Smooth muscle cell (in vitro differentiated cells): ENCODE results near the gene S1PR3. TPM values are rescaled to one million over a fixed set of nuclear protein-coding genes. Genes with fewer than 3 reads are reported as not detected.

Experiments
- DNase-seq: peaks from one replicate; lab custom pipeline; 2025; ENCODE audit not compliant: unreplicated experiment; lab: John Stamatoyannopoulos, UW
- H2AFZ ChIP-seq: fragments of 200-600 bp; sonication (generic); 2 replicates; pipeline ENCODE4 v1.6.0; 2016; ENCODE audit warnings: antibody characterized with exemption, low read depth, mild to moderate bottlenecking
- H3F3A ChIP-seq: fragments of 200-600 bp; sonication (generic); 2 replicates; pipeline ENCODE4 v1.6.0; 2017; ENCODE audit warnings: antibody characterized with exemption, low read depth
- H3K27ac ChIP-seq: fragments of 200-600 bp; sonication (generic); 2 replicates; pipeline ENCODE4 v1.5.1; 2016; ENCODE audit warnings: low read depth, mild to moderate bottlenecking
- H3K27me3 ChIP-seq: fragments of 200-600 bp; sonication (generic); 2 replicates; pipeline ENCODE4 v1.6.1; 2016; ENCODE audit warnings: low read depth, mild to moderate bottlenecking
- H3K36me3 ChIP-seq: fragments of 200-600 bp; sonication (generic); 2 replicates; pipeline ENCODE4 v1.5.1; 2016; ENCODE audit warnings: low read depth
- H3K4me1 ChIP-seq: fragments of 200-600 bp; sonication (generic); 2 replicates; pipeline ENCODE4 v1.5.1; 2016; ENCODE audit warnings: low read depth
- H3K4me2 ChIP-seq: fragments of 200-600 bp; sonication (generic); 2 replicates; pipeline ENCODE4 v1.6.0; 2016; ENCODE audit warnings: mild to moderate bottlenecking
- H3K4me3 ChIP-seq: fragments of 200-600 bp; sonication (generic); 2 replicates; pipeline ENCODE4 v1.5.1; 2016; ENCODE audit warnings: mild to moderate bottlenecking
- H3K79me2 ChIP-seq: fragments of 200-600 bp; sonication (generic); 2 replicates; pipeline ENCODE4 v1.6.0; 2016; ENCODE audit warnings: low read depth, mild to moderate bottlenecking
- H3K9ac ChIP-seq: fragments of 200-600 bp; sonication (generic); 2 replicates; pipeline ENCODE4 v1.6.0; 2016; ENCODE audit warnings: low read depth
- H3K9me3 ChIP-seq: fragments of 200-600 bp; sonication (generic); replicated peaks from 2 replicates; pipeline ENCODE4 v1.5.1; 2016; ENCODE audit warnings: low read depth
- H4K20me1 ChIP-seq: fragments of 200-600 bp; sonication (generic); 2 replicates; pipeline ENCODE4 v1.6.0; 2016; ENCODE audit warnings: low read depth
- CTCF ChIP-seq: fragments of 200-600 bp; sonication (generic); IDR thresholded peaks from 2 replicates; pipeline ENCODE4 v1.5.1; 2017; ENCODE audit warnings: borderline replicate concordance, mild to moderate bottlenecking, antibody characterized with exemption; ENCODE audit not compliant: insufficient read depth, poor library complexity, severe bottlenecking
- WGBS: methylation state at CpG from one replicate; pipeline ENCODE4 v1.1.7; 2016; ENCODE audit warnings: low lambda C conversion rate; 5-methylcytosine and 5-hydroxymethylcytosine counted together
- polyA plus RNA-seq: library from polyadenylated mRNA; unstranded; fragments of >200 nt; fragmentation: Nextera tagmentation; extraction: Ambion mirVana; gene quantifications from 2 replicates; pipeline ENCODE4 v1.2.1, GENCODE V29; 2016
- total RNA-seq: library from RNA; depleted of rRNA; stranded (reverse); fragments of >200 nt; gene quantifications from 2 replicates; pipeline ENCODE4 v1.2.3, GENCODE V29; 2014

Gene S1PR3
- total and polyA plus RNA-seq, 2 experiments from 2014 or later: 184 to 246 TPM

- H3F3A ChIP-seq: no peaks in the 10 kb centered on the region
- no peak for DNase-seq
- WGBS: 89% methylated on average over 4 of the region's 4 CpGs
Observed at GRCh38 chr9:88984543-88984883, 6.8 kb upstream of the S1PR3 start.

GRCh38 chr9:88985616-88986015 is 5.7 kb upstream of the S1PR3 start:
- Histone ChIP-seq H3K27ac (no peak overlapping the region), H3K27me3 (no peaks in the 10 kb centered on the region), H3K4me3 (no peak overlapping the region), H4K20me1 (no peaks in the 10 kb centered on the region), H3K4me2 (no peak overlapping the region), H3F3A (no peaks in the 10 kb centered on the region), H3K79me2 (peaks cover 4% of the 10 kb centered on the region), H3K36me3 (no peaks in the 10 kb centered on the region), H3K9me3 (no peaks in the 10 kb centered on the region), H3K4me1 (peaks cover 33% of the 10 kb centered on the region), H2AFZ (no peak overlapping the region), H3K9ac (no peak overlapping the region)
- DNase-seq: no peak
- WGBS: 81% methylated on average over 2 of the region's 2 CpGs
- no peak for TF ChIP-seq CTCF

More at GRCh38 chr9:88984543-88984883, 6.8 kb upstream of the S1PR3 start:
- H3K27ac ChIP-seq: no peak overlapping the region
- no peaks in the 10 kb centered on the region for H3K27me3 ChIP-seq
- H3K4me1 ChIP-seq: peaks cover 24% of the 10 kb centered on the region
- H3K4me3 ChIP-seq: no peak overlapping the region
- H3K9me3 ChIP-seq: no peaks in the 10 kb centered on the region
- H3K36me3 ChIP-seq: no peaks in the 10 kb centered on the region
- H3K4me2 ChIP-seq: no peak overlapping the region
- H3K79me2 ChIP-seq: no peaks in the 10 kb centered on the region
- no peak overlapping the region for H2AFZ ChIP-seq
- H3K9ac ChIP-seq: no peak overlapping the region
- no peak for TF ChIP-seq CTCF
- no peaks in the 10 kb centered on the region for H4K20me1 ChIP-seq

GRCh38 chr9:88986776-88987175 is 4.5 kb upstream of the S1PR3 start:
- Histone ChIP-seq H3K4me2 (no peak overlapping the region), H3K9me3 (no peaks in the 10 kb centered on the region), H4K20me1 (peaks cover 2% of the 10 kb centered on the region), H3K4me3 (no peak overlapping the region), H3K27me3 (no peaks in the 10 kb centered on the region), H3K9ac (no peak overlapping the region), H3K79me2 (peaks cover 14% of the 10 kb centered on the region), H3F3A (peaks cover 2% of the 10 kb centered on the region), H3K36me3 (no peaks in the 10 kb centered on the region), H2AFZ (no peak overlapping the region), H3K4me1 (peaks cover 26% of the 10 kb centered on the region), H3K27ac (no peak overlapping the region)
- WGBS: 76% methylated on average over 3 of the region's 3 CpGs
- DNase-seq: no peak
- no peak for TF ChIP-seq CTCF

- 68% methylated on average over 4 of the region's 4 CpGs for WGBS
- no peak overlapping the region for H3K9ac ChIP-seq
Observed at GRCh38 chr9:88987661-88988060, 3.6 kb upstream of the S1PR3 start.

More at GRCh38 chr9:88987661-88988060, 3.6 kb upstream of the S1PR3 start:
- H3K9me3 ChIP-seq: no peaks in the 10 kb centered on the region
- H3K4me2 ChIP-seq: no peak overlapping the region
- no peak for TF ChIP-seq CTCF
- DNase-seq: no peak
- no peaks in the 10 kb centered on the region for H3K36me3 ChIP-seq
- no peak overlapping the region for H2AFZ ChIP-seq
- peaks cover 26% of the 10 kb centered on the region for H3K4me1 ChIP-seq
- peaks cover 23% of the 10 kb centered on the region for H3K79me2 ChIP-seq
- no peaks in the 10 kb centered on the region for H3K27me3 ChIP-seq
- no peak overlapping the region for H3K4me3 ChIP-seq
- H3F3A ChIP-seq: peaks cover 5% of the 10 kb centered on the region
- peaks cover 11% of the 10 kb centered on the region for H4K20me1 ChIP-seq
- H3K27ac ChIP-seq: no peak overlapping the region
